GM18519 (cell line): ENCODE data around the gene ZNF117.
A peak's percentile ranks its signal among the peaks of the same experiment; 100 is the strongest.
"Not testable (repeated sequence)": the region's sequence is repeated elsewhere in the genome, so short reads cannot be mapped to it uniquely, and the experiment has no call there.

Source experiments
- ATAC-seq: cut with Tn5 transposase; IDR thresholded peaks from one replicate; pipeline ENCODE4 v1.9.1; 2021; ENCODE audit warnings: mild to moderate bottlenecking, moderate library complexity; ENCODE audit not compliant: unreplicated experiment, low FRiP score

The ZNF117 gene

DNA sequence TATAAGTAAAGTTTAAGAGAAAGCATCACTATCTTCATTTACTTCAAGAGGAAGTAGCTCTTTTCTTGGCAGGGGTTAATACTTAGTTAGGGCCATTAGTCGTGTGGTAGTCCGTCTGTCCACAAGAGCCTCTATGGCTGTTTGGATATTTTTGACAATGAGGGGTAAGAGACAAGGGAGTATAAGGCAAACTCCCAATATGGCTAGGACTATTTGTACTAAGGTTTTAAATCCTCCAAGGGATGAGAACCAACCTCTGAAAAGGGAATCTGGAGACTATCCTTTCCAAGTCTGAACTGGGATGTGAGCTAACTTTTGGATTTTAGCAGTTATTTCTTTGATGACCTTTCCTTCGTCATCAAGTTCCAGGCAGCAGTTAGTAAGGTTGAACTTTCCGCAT, at the start of gene ZNF117:
Gene ZNF117 (minus strand): TSS at position 101 of the 400 bp plus-strand sequence.
- no peak for ATAC-seq

- not testable (repeated sequence) for ATAC-seq
Measured at GRCh38 chr7:65038767-65039166, 47.9 kb upstream of the ZNF117 start.

GRCh38 chr7:65037740-65038688, 47.2 kb upstream of the ZNF117 start:
- peak; percentile 87 for ATAC-seq

- ATAC-seq, result not testable (repeated sequence)
Measured at GRCh38 chr7:65036526-65036925, 45.7 kb upstream of the ZNF117 start.

DNA sequence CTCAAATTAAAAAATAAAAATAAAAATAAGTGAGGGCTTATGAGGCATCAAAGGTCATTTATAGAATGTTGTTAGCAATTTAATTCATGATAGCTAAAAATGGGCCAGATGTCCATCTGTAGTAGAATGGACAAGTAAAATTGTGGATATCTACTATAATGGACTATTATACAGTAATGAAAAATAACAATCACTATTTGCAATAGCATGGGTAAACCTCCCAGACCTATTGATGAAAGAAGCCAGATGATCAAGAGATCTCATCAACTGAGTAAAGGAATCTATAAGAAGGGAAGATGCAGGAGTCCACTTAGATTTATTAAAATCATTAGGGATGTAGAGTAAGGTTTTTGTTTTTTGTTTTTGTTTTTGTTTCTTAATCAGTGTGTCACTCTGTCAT, 44.6 kb upstream of the ZNF117 start:
- not testable (repeated sequence) for ATAC-seq

DNA sequence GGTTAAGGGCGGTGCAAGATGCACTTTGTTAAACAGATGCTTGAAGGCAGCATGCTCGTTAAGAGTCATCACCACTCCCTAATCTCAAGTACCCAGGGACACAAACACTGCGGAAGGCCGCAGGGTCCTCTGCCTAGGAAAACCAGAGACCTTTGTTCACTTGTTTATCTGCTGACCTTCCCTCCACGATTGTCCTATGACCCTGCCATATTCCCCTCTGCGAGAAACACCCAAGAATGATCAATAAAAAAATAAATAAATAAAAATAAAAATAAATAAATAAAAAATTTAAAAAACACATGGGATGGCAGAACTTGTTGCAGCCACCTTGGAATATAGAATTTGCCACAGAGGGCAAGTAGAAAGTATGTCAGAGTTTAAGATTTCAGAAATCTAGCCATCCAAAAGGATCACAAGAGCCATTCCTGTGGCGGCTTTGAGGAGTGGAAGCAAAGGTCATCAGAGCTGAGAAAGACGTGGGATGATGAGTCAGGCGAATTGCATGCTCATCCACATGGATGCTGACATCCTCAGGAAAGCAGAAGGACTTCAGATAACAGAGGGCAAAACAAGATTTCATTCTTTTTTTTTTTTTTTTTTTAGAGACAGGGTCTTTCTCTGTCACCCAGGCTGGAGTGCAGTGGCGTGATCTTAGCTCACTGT, 43.4 kb upstream of the ZNF117 start:
- not testable (repeated sequence) for ATAC-seq

GRCh38 chr7:65033391-65033790, 42.6 kb upstream of the ZNF117 start:
- ATAC-seq, result not testable (repeated sequence)

DNA sequence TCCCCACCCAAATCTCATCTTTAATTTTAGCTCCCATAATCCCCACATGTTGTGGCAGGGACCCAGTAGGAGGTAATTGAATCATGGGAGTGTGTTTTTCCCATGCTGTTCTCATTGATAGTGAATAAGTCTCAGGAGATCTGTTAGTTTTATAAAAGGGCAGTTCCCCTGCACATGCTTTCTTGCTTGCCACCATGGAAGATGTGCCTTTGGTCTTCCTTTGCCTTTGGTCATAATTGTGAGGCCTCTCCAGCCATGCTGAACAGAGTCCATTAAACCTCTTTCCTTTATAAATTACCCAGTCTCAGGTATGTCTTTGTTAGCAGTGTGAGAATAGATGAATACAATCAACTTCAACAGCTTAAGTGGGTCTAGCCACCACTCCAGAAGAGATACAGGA, 34.2 kb upstream of the ZNF117 start:
- not testable (repeated sequence) for ATAC-seq

DNA sequence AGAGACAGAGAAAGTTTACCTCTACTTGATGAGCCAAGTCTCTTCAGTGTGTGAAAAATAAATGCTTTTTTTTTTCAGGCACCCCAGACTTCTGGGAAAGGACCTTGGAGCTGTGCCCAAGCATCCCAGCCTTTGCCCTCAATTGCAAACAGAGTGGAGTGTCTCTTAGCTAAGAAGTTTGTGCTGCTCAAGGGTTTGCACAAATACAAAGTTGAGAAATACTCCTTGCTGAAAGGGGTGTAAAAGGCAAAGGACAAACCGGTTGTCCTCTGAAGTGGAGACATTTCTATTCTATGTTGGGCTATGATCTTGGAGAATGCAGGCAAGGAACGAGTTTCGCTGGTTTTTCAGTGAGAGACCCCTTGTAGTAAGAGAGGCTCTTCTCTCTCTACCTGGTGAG, 30.1 kb upstream of the ZNF117 start:
- ATAC-seq, result not testable (repeated sequence)

- not testable (repeated sequence) for ATAC-seq
Measured at GRCh38 chr7:65009881-65010280, 19.0 kb upstream of the ZNF117 start.

GRCh38 chr7:65009394-65009793, 18.6 kb upstream of the ZNF117 start:
- ATAC-seq, result not testable (repeated sequence)

DNA sequence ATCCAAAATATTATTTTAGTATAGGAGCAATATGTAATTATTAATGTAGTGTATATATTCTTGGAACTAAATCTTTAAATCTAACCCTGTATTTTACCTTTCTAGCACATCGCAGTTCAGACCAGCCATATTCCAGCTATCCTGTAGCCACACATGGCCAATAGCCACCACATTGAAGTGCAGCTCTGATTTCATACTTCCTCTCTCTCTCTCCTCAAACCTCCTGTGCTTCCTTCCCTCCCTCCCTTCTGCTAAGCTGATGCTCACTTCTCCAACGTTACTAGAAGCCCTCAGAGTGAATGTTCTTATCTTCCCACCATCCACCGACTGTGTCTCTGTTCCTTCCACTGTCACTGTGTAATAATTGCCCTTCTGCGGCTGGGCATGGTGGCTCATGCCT, 16.2 kb upstream of the ZNF117 start:
- ATAC-seq, result peak; percentile 0

- ATAC-seq, result peak; percentile 99
Measured at GRCh38 chr7:65006094-65006992, 15.5 kb upstream of the ZNF117 start, which contains the start of gene ERV3-1. Gene ERV3-1, minus strand, starts transcription at chr7:65006687. Its CDS starts 13,661 bp downstream, at chr7:64993026.

DNA sequence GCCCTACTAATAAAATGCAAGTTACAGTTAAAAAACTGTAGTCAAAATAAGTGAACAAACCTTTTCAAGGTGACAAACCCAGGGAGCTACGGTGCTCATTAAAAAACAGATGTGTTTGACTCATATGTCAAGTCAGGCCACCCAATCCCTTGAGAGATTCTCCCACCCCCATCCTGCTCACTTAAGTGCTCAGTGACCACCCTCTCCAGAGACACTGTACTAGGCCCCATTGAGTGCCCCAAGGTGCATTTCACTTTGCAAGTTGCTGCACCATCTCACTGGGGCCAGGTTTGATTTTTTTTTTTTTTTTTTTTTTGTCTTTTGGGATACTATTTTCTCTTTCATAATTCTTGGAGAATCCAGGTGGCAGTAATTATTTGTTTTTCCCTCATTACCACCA, 13.7 kb upstream of the ZNF117 start:
- no peak for ATAC-seq

DNA sequence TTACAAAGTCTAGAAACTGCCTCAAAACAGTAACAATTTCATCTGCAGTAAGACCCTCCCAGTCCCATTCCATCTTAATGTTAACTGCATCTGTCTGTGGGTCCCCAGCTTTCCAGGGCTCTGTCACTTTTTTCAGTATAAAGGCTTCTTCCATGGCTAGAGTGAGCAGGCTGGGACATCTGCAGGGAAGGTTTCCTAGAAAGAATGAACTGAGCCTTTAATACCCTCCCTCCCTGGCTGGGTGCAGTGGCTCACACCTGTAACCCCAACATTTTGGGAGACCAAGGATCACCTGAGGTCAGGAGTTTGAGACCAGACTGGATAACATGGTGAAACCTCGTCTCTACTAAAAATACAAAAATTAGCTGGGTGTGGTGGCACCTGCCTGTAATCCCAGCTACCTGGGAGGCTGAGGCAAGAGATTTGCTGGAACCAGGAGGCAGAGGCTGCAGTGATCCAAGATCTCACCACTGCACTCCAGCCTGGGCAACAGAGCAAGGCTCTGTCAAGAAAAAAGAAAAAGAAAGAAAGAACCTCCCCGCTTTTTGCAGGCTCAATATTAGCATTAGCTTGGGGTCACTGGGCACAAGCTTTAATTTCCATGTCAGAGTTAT, 12.2 kb upstream of the ZNF117 start:
- ATAC-seq, result no peak

DNA sequence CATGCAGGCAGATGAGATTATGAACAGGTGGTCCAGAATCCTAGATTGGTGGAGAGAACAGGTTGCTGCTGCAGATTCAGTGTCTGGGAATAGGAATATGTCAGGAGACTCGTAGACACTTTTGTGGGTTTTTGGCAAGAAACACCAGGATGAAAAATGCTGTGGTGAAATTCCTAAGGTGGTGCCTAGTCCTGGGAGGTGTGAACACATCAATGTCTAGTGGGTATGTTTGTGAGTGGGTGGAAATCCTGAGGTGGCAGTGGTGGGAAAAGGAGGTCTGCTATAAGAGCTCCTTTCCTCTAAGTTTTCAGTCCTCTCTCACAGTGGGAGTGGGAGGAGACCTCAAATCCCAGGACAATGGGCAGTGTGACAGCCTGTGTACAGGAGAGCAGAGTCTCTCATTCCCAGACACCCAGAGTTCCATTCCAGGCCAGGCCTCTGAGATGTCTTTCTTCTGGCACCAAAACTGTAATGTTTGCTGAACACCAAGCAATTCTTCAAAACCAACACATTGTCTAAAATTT, 10.5 kb upstream of the ZNF117 start:
- no peak for ATAC-seq

GRCh38 chr7:64999165-65000004, 8.5 kb upstream of the ZNF117 start:
- peak; percentile 80 for ATAC-seq

GRCh38 chr7:64998865-64999164, 8.0 kb upstream of the ZNF117 start:
- no peak for ATAC-seq

- no peak for ATAC-seq
Measured at GRCh38 chr7:64997927-64998391, 7.1 kb upstream of the ZNF117 start.
